GM10266 (cell line): Measurements from ENCODE around the gene DEPDC5.
A peak's percentile ranks its signal among the peaks of the same experiment; 100 is the strongest.
"Not testable (repeated sequence)": the region's sequence is repeated elsewhere in the genome, so short reads cannot be mapped to it uniquely, and the experiment has no call there.

Experiments
- DNase-seq: peaks from one replicate; pipeline ENCODE4 v3.0.0; 2012; ENCODE audit errors: extremely low spot score
- TF ChIP-seq, protein P1 (sequence below): IDR thresholded peaks from 2 replicates; pipeline ENCODE4 v1.5.1; 2012; ENCODE audit warnings: mild to moderate bottlenecking, low read depth; ENCODE audit not compliant: control insufficient read depth, insufficient read depth; ENCODE audit errors: missing control alignments

DEPDC5 gene

DNA sequence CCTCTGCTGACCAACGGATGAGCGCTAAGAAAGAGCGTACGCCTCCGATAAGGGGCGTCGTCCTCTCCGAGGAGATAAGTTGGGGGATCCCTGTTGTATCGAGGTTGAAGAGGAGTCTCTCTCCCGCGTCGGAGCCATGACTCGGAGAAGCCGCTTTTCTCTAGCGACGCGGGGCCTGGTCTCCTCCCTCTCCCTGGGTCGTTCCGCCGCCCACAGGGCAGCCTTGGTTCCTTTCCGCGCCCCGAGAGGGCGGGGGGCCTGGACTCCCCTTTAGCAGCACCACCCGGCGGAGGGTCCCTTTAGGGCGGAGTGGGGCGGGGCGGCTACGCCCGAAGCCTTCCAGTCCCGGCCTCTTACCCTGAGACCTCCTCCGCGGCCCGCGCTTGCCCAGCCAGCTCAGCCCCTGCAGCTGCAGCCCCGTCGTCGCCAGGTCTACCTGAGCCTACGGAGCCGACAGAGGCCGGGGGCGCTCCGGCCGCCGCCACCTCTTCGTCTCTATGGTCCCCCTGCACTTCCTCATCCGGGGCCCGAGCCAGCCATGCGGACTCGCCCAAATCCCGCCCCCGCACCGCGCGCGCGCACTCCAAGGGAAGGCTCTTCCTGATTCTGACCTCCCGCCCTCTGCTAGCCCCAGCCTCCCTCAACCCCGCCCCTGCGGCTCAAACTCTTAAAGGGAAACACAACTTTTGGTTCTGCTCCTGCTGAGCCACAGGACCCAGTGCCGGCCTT lies 4.0 kb upstream of the DEPDC5 start, which contains the start of gene PRR14L:
TSS of gene PRR14L (minus strand) at position 497 of the 729 bp plus-strand sequence. CDS start 11,272 bp downstream, outside the sequence.
- peak; percentile 92 for DNase-seq
- TF ChIP-seq, protein P1, sequence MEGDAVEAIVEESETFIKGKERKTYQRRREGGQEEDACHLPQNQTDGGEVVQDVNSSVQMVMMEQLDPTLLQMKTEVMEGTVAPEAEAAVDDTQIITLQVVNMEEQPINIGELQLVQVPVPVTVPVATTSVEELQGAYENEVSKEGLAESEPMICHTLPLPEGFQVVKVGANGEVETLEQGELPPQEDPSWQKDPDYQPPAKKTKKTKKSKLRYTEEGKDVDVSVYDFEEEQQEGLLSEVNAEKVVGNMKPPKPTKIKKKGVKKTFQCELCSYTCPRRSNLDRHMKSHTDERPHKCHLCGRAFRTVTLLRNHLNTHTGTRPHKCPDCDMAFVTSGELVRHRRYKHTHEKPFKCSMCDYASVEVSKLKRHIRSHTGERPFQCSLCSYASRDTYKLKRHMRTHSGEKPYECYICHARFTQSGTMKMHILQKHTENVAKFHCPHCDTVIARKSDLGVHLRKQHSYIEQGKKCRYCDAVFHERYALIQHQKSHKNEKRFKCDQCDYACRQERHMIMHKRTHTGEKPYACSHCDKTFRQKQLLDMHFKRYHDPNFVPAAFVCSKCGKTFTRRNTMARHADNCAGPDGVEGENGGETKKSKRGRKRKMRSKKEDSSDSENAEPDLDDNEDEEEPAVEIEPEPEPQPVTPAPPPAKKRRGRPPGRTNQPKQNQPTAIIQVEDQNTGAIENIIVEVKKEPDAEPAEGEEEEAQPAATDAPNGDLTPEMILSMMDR, result peak; percentile 17

DNA sequence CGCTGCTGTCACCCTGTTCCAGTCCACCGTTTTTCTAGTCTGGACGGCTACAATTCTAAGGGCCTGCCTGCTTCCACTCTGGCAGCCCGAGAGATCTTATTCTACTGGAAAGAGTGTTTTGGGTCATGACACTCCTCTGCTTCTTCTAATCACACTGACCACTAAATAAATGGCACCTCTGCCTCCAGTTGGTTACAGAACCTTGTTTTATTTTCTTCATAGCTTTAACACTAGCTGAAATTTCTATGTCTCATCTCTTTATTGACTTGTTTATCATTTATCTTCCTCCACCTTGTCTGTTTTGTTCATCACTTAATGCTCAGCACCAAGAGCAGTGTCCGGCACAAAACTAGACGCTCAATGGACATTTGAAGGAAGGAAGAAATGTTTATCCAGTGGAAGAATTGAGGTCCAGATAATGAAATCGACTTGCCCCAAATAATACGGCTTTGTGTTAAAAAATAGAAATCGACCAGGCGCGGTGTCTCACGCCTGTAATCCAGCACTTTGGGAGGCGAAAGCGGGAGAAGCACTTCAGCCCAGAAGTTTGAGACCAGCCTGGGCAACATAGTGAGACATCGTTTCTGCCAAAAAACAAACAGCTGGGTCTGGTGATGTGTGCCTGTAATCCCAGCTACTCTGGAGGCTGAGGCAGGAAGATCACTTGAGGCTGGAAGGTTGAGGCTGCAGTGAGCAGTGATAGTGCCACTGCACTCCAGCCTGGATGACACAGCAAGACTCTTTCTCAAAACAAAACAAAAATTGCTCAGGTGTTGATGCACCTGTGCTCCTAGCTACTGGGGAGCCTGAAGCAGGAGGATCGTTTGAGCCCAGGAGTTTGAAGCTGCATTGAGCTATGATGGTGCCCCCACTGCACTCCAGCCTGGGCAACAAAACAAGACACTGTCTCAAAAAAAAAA lies 3.2 kb upstream of the DEPDC5 start:
- no peak for DNase-seq
- TF ChIP-seq, protein P1, result no peak

DNA sequence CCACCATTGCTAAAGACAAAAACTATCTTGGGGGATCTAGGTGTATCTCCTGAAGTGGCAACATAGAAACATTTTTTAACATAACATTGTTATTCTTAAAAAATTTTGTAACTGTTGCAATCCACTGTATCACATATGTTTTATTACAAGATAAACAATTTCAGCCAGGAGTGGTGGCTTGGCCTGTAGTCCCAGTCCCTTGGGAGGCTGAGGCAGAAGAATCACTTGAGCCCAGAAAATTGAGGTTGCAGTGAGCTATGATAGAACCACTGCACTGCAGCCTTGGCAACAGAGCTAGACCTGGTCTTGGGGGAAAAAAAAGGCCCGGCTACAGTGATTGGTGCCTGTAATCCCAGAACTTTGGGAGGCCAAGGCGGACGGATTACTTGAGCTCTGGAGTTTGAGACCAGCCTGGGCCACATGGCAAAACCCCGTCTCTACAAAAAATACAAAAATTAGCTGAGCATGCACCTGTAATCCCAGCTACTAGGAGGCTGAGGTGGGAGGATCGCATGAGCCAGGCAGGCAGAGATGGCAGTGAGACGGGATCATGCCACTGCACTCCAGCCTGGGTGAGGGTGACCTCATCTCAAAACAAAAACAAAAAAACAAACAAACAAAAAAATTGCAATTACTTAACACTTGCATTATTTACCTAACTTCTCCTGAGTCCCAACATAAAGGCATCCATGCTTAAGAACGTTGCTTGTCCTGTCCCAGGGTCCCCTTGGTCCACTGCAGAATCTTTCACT lies 1.5 kb upstream of the DEPDC5 start:
- TF ChIP-seq, protein P1, result no peak
- no peak for DNase-seq

DNA sequence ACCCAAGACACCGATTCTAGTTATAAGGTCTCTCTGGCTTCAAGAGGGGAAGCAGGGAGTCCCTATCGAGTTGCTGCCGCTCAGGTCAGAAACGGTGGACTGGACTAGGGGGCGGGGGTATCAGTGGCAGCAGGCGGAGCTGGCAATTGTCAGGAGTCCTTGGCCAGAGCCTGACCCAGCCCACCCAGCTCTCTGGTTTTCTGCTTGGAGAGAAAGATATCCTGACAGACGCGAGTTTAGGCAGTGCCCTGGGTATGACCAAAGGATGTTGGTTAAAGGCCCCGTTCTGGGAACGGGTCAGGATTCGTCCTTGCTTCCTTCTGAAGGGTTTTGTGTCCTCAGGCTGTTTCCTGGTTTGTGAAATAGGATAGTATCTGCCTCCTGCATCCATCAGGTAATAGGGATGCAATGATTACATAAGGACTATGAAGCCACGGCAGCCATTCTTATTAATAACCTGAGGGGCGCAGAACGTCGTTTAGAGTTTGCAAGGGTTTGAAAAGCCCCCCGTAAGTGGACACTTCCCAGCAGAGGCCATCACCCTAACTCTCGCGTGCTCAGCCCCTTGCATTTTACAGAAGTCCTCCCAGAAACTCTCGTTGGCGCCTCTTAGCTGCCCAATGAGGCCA lies 700 bp upstream of the DEPDC5 start:
- DNase-seq, result peak; percentile 34
- TF ChIP-seq, protein P1, result no peak

DNA sequence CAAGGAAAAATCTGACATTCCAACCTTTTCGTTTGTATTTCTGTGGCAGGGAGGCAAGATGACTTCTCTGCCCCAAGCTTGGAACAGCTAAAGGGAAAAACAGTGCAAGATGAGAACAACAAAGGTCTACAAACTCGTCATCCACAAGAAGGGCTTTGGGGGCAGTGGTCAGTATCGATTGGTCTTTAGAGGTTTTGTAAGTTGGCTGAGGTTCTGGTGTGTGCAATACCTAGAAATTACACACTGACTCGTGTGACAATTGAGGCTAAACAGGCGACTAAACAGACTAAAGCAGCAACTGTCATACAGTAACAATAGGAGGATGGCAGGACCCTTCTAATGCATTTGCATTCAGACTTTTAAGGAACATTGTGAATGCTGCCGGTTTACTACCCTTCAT lies 994 bp downstream of the DEPDC5 start:
- no peak for DNase-seq
- TF ChIP-seq, protein P1, result no peak

DNA sequence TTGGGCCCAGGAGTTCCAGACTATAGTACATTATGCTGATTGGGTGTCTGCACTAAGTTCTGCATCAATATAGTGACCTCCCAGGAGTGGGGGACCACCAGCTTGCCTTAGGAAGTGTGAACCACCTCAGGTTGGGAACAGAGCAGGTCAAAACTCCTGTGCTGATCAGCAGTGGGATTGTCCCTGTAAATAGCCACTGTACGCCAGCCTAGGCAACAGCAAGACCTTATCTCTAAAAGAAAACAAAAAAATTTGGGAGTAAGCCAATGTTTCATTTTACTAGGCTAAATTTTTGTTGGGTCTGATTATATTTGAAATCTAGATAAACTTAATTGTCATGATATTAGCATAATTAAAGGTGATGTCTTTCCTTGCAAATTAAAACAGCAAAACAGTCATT lies 3.4 kb downstream of the DEPDC5 start:
- TF ChIP-seq, protein P1, result no peak
- no peak for DNase-seq

DNA sequence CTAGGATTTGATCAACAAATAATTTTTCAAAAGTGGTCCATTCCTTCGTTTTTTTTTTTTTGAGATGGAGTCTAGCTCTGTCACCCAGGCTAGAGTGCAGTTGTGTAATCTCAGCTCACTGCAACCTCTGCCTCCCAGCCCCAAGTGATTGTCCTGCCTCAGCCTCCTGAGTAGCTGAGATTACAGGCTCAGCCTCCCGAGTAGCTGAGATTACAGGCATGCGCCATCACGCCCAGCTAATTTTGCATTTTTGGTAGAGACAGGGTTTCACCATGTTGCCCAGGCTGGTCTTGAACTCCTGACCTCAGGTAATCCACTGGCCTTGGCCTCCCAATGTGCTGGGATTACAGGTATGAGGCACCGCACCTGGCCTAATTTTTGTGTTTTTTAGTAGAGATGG lies 5.0 kb downstream of the DEPDC5 start:
- not testable (repeated sequence) for DNase-seq
